ENCODE results near the gene TSG101. TPM values are rescaled to one million over a fixed set of nuclear protein-coding genes. Genes with fewer than 3 reads are reported as not detected.

The TSG101 gene
- total RNA-seq, 1 donor = 96.1 TPM

- no peak for DNase-seq (ENCODE audit: low read depth)
- no peak for TF ChIP-seq CTCF (IDR thresholded peaks at IDR 0.05; ENCODE audit: insufficient read depth, low read length)
- H3K4me3 ChIP-seq (ENCODE audit: low read depth, low read length) = no peak overlapping the region
Observed at GRCh38 chr11:18466402-18466801, 60.3 kb downstream of the TSG101 start.

DNA sequence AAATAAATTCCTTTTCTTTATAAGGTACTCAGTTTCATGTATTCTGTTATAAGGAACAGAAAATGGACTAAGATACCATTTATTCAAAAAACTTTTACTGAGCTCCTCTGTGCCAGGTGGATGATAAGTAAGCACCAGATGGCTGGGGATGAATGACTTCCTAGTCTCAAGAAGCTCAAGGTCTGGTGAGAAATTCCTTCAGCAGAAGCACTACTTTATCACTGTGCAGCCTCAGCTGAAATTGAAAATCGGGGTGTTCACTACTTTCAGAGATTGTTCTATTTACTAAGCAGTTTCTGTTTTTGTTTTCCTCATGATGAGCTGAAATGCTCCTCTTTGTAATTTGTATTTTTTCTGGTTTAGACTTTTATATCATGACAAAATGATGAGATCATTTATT is 63.3 kb downstream of the TSG101 start:
- TF ChIP-seq CTCF (IDR thresholded peaks at IDR 0.05; ENCODE audit: insufficient read depth, low read length) = no peak
- no peak overlapping the region for H3K4me3 ChIP-seq (ENCODE audit: low read depth, low read length)
- no peak for DNase-seq (ENCODE audit: low read depth)

- no peak for TF ChIP-seq CTCF (IDR thresholded peaks at IDR 0.05; ENCODE audit: insufficient read depth, low read length)
- no peak for DNase-seq (ENCODE audit: low read depth)
Observed at GRCh38 chr11:18461909-18462308, 64.8 kb downstream of the TSG101 start.

GRCh38 chr11:18459634-18460033 is 67.1 kb downstream of the TSG101 start:
- TF ChIP-seq CTCF (IDR thresholded peaks at IDR 0.05; ENCODE audit: insufficient read depth, low read length) = no peak
- H3K4me3 ChIP-seq (ENCODE audit: low read depth, low read length) = no peak overlapping the region
- no peak for DNase-seq (ENCODE audit: low read depth)

More at GRCh38 chr11:18461909-18462308, 64.8 kb downstream of the TSG101 start:
- no peak overlapping the region for H3K4me3 ChIP-seq (ENCODE audit: low read depth, low read length)

GRCh38 chr11:18457450-18457849 is 69.3 kb downstream of the TSG101 start:
- H3K4me3 ChIP-seq (ENCODE audit: low read depth, low read length) = no peak overlapping the region
- no peak for TF ChIP-seq CTCF (IDR thresholded peaks at IDR 0.05; ENCODE audit: insufficient read depth, low read length)
- peak; percentile 60 for DNase-seq (ENCODE audit: low read depth)

GRCh38 chr11:18455686-18456372 is 70.9 kb downstream of the TSG101 start, which contains the start of gene LDHAL6A:
TSS of gene LDHAL6A (plus strand) at chr11:18455856. CDS start at chr11:18456681, 825 bp downstream.
- TF ChIP-seq CTCF (IDR thresholded peaks at IDR 0.05; ENCODE audit: insufficient read depth, low read length) = no peak
- DNase-seq (ENCODE audit: low read depth) = no peak
- no peak within 1 kb of the TSS for H3K4me3 ChIP-seq (ENCODE audit: low read depth, low read length)

DNA sequence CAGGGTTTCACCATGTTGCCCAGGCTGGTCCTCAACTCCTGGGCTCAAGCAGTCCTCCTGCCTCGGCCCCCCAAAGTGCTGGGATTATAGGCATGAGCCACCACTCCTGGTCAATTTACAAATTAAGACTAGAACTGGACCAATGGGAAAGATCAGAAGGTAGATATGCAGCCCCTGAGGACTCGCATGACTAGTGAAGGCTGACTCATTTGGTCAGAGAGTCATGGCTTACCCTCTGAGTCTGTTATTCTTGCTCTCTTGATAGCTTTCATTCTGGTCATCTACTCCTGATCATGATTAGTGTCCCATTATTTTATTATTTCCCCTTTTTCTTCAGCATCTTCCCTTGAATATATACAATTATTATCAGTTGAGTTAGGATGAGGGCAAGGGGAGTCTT is 73.8 kb downstream of the TSG101 start:
- peak; percentile 26 for DNase-seq (ENCODE audit: low read depth)
- H3K4me3 ChIP-seq (ENCODE audit: low read depth, low read length) = no peak overlapping the region
- no peak for TF ChIP-seq CTCF (IDR thresholded peaks at IDR 0.05; ENCODE audit: insufficient read depth, low read length)
